SIG-M5 treated with dmso at 0.1 percent for 504 hours (cell line): ENCODE measurements around the gene CEP170B.
"Not testable (repeated sequence)": the region's sequence is repeated elsewhere in the genome, so short reads cannot be mapped to it uniquely, and the experiment has no call there.

ENCODE experiments used
- DNase-seq: peaks from one replicate; lab custom pipeline; 2025; ENCODE audit not compliant: unreplicated experiment; lab: John Stamatoyannopoulos, UW

The CEP170B gene

GRCh38 chr14:104888489-104889374 is 23.7 kb downstream of the CEP170B start:
- no peak for DNase-seq

GRCh38 chr14:104889375-104889757 is 24.3 kb downstream of the CEP170B start:
- no peak for DNase-seq

GRCh38 chr14:104890292-104890691 is 25.2 kb downstream of the CEP170B start:
- not testable (repeated sequence) for DNase-seq

DNA sequence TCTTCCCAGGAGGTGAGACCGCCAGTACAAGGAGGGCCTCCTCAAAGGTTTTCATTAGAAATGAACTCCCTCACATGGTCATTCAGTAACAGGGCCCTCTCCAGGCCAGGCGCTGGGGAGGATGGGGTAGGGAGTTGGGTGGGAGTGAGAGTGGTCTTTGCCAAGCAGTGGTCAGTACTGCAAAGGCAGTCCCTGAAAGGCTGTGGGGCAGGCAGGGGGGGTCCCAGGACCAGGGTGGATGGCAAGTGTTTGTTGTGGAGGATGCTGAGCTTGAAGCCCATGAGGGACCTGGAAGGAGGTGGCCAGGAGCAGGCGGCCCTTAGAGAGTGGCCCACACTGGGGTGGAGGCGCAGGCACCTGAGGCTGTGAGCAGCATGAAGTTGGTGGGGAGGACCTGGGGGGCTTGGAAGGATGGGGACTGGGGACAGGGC is 26.1 kb downstream of the CEP170B start:
- DNase-seq = no peak

GRCh38 chr14:104891664-104892530 is 26.8 kb downstream of the CEP170B start:
- no peak for DNase-seq

- no peak for DNase-seq
Observed at GRCh38 chr14:104892531-104893434, 27.7 kb downstream of the CEP170B start.

DNA sequence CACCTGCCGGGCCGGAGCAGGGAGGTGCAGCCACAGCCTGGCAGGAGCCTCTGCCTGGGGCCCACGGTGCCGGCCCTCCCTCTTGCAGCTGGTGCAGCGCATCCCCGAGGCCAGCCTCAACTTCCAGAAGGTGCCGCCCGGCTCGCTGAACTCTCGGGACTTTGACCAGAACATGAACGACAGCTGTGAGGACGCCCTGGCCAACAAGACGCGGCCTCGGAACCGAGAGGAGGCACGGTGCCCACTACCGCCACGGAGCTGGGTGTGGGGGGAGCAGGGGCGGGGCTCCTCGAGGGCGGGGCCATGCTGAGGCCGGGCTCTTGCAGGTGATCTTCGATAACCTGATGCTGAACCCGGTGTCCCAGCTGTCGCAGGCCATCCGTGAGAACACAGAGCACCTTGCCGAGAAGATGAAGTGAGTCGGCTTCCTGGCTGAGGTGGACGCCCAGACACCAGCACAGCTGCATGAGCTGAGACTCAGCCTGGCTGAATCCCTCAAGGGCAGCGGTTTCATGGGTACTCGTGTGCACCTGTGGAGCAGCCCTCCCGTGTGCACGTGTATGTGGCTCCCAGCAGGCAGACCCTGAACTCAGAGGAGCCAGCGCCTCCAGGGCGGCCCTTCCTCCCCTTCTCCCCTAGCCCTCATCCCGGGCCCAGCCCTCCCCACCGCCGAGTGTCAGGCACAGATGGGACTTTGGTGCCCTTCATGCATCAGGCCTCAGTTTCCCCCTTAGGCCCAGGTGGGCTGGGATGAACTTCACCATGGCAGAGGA is 28.6 kb downstream of the CEP170B start:
- DNase-seq = no peak

DNA sequence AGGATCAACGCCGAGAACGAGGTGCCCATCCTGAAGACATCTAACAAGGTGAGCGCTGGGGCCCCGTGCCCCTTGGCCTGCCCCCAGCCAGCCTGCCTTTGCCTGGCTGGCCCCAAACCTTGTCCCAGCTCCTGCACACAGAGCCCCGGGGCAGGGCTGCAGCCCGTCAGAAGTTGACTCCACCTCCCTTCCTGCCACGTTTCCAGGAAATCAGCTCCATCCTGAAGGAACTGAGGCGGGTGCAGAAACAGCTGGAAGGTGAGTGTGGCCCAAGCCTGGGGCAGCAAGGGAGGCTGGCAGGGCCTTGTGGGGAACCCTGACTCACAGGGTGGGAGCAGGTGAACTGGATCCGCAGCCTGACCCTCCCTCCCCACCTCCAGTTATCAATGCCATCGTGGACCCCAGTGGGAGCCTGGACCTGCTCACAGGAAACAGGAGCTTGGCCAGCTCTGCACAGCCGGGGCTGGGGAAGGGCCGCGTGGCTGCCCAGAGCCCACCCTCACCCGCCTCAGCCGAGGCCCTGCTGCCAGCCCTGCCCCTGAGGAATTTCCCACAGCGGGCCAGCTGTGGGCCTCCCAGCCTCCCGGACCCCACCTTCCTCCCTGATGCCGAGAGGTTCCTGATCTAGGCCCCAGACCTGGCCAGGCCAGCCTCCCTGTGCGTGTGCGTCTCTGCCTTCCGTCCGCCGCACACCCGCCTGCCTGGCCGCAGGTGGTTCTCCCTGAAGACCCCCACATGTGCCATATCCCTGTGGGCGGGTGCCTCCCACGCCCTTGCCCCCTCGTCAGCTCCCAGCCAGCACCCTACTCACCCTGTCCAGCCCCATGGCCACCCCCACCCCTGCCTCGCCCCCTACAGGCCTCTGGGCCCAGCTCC is 29.5 kb downstream of the CEP170B start:
- DNase-seq = no peak

DNA sequence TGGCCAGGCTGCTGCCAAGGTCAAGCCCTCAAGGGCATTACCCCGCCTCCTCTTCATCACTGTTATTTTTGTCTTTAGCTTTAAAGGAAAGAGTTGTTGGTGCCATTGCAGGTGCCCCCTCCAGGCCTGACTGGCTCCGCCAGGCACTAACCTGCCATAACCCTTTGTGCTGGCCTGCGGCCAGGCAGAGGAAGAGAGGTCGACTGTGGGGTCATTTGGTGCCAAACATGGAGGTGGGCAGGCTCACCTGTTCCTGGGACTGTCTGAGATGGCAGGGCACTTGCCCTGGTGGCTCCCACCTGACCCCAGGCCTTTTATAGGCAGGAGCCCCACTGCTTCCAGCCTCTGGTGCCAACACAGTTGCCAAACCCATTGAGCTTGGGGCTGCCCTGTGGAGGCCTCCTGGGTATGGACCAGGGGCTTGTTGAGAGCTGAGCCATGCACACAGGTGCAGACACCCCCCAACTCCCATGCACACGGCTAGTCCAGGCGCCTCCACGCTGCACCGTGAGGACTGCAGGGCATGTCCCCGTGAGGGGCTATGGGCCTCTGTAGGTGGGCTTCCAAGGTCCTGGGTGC is 30.2 kb downstream of the CEP170B start:
- no peak for DNase-seq

DNA sequence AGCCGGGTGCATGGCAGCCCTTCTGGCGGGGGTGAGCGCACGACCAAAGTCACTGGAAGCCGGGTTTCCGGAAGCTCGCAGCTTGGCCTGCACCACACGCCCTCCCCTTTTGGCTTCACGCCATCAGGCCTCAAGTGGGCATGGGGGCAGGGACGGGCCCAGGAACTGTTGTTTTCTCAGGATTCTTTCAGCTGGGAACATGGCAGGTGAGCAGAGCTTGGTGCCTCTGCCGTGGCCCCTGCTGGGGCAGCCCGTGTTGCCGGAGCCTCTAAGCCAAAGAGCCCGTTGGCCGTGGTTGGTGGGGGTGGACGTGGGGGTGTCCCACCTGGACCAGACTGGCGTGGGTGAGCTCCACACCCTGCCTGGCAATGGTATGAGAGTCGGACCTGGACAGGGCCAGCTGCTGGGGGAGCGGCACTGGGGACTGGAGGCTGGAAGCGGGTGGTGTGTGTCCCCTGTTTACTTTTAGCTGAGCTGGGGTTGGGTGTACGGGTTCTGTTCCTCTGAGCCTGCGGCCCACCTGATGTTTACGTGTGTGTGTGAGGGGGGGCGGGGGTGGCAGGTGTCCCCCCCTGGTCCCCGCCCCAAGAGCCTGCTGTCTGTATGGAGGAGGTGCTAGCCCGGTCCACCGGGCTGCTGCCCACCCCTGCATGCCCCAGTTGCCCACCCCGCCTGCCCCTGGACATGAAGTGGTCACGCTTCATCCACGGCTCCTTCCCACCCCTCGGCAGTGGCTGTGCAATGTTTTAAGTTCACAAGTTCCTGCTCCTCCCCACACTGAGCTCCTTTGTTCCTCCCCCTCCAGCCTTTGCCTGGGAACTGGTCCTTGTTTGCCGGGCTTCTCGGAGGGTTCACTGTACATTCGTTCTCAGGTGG is 31.0 kb downstream of the CEP170B start:
- DNase-seq = no peak

DNA sequence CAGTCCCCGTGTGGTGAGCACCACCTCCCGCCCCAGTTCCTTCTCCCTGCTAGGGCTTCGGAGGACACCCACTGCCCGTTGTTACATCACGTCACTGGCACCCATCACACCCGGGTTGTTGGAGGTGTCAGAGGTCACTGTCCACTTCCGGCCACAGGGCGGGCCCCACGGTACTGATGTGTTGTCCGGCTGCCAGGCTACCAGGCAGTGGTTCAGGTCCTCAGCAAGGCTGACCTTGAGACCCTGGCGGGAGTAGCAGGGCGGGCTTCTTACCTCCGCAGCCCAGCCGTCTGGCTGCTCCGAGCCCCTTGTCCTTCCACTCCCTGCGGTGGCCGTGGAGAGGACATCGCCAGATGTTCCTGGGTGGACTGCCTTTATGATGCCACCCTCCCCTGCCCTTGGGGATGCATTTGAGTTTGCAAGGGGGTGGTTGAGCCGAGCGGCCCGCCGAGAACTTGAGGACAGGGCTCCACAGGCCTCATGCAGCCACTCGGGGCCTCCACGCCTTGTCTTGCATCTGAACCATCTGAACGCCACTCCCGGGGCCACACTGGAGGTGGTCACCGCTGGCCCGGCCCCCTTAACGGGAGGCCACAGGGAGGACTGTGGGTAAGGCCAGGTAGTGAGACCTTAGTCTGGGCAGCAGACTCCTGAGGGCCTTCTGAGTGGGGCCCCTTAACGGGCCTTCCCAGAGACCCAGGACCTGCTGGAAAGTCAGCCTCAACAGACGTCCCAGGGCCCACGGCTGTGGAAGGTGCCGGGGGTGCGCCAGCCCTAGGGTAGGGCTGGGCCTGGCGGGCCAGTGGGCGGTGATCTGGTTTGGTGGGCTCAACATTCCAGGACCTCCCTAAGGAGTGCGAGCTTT is 32.5 kb downstream of the CEP170B start:
- DNase-seq = no peak

GRCh38 chr14:104898195-104898558 is 33.1 kb downstream of the CEP170B start:
- DNase-seq = no peak

GRCh38 chr14:104898870-104899510 is 33.9 kb downstream of the CEP170B start:
- no peak for DNase-seq

DNA sequence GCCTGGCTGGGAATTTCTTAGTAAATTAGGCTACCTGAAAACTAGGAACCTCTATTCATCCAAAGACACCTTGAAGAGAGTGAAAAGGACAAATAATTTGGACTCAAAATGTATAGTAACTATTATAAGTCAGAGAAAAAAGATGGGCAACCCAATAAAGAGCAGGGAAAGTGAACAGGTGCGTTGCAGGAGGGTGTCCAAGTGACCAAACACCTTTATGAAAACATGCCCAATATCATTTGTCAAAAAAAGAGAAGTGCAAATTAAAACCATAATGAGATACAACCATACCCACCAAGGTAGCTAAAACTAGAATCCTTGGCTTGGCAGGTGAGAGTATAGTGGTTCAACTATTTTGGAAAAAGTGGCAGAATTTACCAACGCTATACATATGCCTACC is 34.7 kb downstream of the CEP170B start:
- DNase-seq = no peak

- no peak for DNase-seq
Observed at GRCh38 chr14:104900639-104901512, 35.8 kb downstream of the CEP170B start.

DNA sequence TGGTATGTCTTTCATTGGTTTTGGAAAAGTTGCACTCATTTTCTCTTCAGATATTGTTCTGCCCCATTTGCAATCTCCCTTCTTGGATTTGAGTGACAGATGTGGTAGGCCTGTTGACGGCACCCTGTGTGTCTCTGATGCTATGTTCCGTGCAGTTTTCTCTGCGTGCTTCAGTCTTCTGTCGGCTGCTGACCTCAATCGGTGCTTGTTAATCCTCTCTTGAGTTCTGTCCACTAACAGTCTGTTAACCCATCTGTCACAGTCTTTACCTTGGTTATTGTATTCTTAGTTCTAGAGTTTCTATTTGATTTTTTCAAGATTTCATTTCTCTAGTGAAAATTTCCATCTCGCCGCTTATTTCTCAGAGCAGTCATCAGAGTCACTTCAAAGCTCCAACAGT is 38.9 kb downstream of the CEP170B start:
- DNase-seq = no peak
